RKO (cell line): ENCODE data around the gene ACER3.
A peak's percentile ranks its signal among the peaks of the same experiment; 100 is the strongest.
"Not testable (repeated sequence)": the region's sequence is repeated elsewhere in the genome, so short reads cannot be mapped to it uniquely, and the experiment has no call there.

Source experiments
- DNase-seq: peaks from one replicate; pipeline ENCODE4 v3.0.0-alpha.2; 2016; ENCODE audit warnings: low spot score

ACER3 gene

GRCh38 chr11:76995081-76995576, 134.4 kb downstream of the ACER3 start:
- DNase-seq: no peak

- DNase-seq: no peak
Measured at GRCh38 chr11:76997512-76997911, 136.8 kb downstream of the ACER3 start.

- DNase-seq: no peak
Measured at GRCh38 chr11:76999597-76999996, 138.9 kb downstream of the ACER3 start.

GRCh38 chr11:77001613-77002012, 140.9 kb downstream of the ACER3 start:
- DNase-seq: no peak

- no peak for DNase-seq
Measured at GRCh38 chr11:77002776-77003175, 142.1 kb downstream of the ACER3 start.

GRCh38 chr11:77003963-77004362, 143.2 kb downstream of the ACER3 start:
- peak; percentile 34 for DNase-seq

GRCh38 chr11:77009533-77010160, 148.9 kb downstream of the ACER3 start:
- DNase-seq: no peak

- no peak for DNase-seq
Measured at GRCh38 chr11:77014669-77015068, 154.0 kb downstream of the ACER3 start.

GRCh38 chr11:77018396-77018924, 157.7 kb downstream of the ACER3 start:
- not testable (repeated sequence) for DNase-seq

- no peak for DNase-seq
Measured at GRCh38 chr11:77019976-77020595, 159.4 kb downstream of the ACER3 start.

GRCh38 chr11:77020734-77021133, 160.0 kb downstream of the ACER3 start:
- DNase-seq: no peak

GRCh38 chr11:77024745-77025144, 164.0 kb downstream of the ACER3 start:
- no peak for DNase-seq

GRCh38 chr11:77026221-77026620, 165.5 kb downstream of the ACER3 start:
- no peak for DNase-seq

GRCh38 chr11:77026743-77027142, 166.0 kb downstream of the ACER3 start:
- DNase-seq: no peak

- DNase-seq: no peak
Measured at GRCh38 chr11:77027275-77027674, 166.6 kb downstream of the ACER3 start.

- DNase-seq: no peak
Measured at GRCh38 chr11:77029829-77030228, 169.1 kb downstream of the ACER3 start.

- DNase-seq: no peak
Measured at GRCh38 chr11:77030834-77031414, 170.2 kb downstream of the ACER3 start.

GRCh38 chr11:77031599-77031998, 170.9 kb downstream of the ACER3 start:
- DNase-seq: no peak

GRCh38 chr11:77035039-77035438, 174.3 kb downstream of the ACER3 start:
- DNase-seq: no peak

GRCh38 chr11:77035580-77035979, 174.9 kb downstream of the ACER3 start:
- DNase-seq: no peak

GRCh38 chr11:77036398-77036797, 175.7 kb downstream of the ACER3 start:
- no peak for DNase-seq

GRCh38 chr11:77037057-77037456, 176.3 kb downstream of the ACER3 start:
- DNase-seq: no peak
